ENCODE measurements around the gene LMNTD1. TPM values are rescaled to one million over a fixed set of nuclear protein-coding genes. Genes with fewer than 3 reads are reported as not detected.
A peak's percentile ranks its signal among the peaks of the same experiment; 100 is the strongest.
"Not testable (repeated sequence)": the region's sequence is repeated elsewhere in the genome, so short reads cannot be mapped to it uniquely, and the experiment has no call there.

The LMNTD1 gene
- total RNA-seq, 1 donor from 2014 or later: not detected

DNA sequence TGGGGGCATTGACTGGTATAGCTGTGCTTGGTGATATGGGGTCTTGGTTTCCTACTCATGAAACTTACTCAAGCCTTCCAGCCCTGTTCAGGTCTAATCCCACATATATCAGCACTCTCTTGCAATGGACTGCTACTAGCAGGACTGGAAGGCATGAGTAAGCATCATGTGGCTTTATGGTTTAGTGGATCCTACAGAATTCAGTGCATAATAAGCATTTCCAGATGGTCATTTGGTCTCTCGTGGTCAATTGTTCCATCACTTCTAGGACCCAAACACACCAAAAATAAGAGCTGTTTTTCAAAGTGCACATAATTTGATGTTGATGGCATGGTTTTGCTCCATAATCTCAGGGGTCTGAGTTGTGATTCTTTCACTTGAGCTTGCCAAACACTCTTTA, 114.4 kb downstream of the LMNTD1 start:
- ATAC-seq (no peak), DNase-seq (ENCODE audit: low spot score) (no peak)
- intact Hi-C loops (cut with DNase I): no loop called here

DNA sequence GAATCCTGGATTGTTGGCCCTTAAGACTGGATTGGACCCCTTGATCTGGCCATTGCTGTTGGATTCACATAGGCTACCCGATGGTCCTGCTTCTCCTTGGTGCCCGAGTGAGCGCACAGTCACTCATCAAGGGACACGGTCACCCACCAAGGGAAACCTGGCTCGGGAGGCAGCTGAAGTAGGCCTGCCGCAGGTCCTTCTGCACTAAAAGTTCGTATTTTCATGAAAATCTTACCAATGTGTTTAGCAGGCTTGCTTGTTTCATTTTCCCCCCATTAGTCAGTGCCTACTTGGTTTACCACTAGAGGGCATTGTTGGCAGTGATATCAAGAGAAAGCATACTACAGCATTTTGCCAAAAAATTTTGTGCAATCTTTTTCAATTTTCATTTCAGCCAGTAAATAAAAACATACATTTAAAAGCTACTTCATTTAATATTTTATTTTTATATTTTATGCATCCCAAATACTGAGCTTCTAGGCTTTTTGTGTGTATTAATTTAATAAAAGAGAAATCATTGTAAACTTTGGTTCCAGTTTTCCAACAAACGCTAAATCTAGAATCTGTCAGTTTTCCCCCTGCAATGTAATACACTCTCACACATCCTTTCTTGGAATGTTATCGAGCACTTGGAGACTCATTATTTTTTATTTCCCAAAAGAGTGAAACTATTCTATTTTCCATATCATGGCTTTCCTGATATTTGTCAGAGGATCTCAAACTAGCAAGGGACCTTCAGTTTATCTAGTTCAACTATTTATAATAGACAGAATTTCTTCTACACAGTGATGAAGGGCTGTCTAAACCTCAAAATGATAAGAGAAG, 116.7 kb downstream of the LMNTD1 start:
- DNase-seq (ENCODE audit: low spot score) (no peak), ATAC-seq (peak; percentile 86)
- intact Hi-C loops (cut with DNase I): no loop called here

DNA sequence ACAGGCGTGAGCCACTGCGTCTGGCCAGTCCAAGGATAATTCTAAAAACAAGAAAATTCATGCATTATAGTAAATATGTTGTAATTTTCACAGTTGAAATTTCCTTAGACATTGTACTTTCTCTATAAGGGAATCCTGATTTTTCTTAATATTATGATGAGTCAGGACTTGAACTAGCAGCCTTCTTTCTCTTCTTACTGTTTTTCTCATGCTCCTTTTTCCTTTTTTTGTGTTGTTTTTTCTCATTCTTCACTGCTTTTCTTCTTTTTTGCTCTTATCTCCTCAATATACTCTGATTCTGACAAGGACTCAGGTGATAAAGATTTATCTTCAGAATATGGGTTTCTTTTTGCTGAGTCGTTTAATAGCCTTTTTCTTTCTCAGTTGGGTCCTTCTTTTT, 117.7 kb downstream of the LMNTD1 start:
- intact Hi-C loops (cut with DNase I): no loop called here
- ATAC-seq (no peak), DNase-seq (ENCODE audit: low spot score) (no peak)

DNA sequence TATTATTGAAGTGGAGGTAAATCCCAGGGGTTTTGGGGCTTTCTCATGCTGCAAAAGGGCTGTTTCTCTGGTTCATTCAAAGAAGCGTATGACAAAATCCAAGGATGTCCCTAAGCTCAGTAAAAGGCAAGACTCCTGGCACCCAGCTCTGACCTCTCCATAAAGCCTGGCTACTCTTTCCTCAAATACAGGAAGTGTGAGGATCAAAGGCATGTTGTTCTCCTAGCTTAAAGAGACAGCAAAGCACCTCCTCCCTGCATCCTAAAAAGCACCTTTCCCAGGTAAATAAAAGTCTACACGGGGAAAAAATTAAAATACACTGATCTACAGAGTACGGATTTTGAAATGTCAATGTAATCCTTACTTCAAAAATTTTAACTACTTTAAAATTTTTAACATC, 118.6 kb downstream of the LMNTD1 start:
- ATAC-seq: no peak
- intact Hi-C loops (cut with DNase I): no loop called here
- no peak for DNase-seq (ENCODE audit: low spot score)

DNA sequence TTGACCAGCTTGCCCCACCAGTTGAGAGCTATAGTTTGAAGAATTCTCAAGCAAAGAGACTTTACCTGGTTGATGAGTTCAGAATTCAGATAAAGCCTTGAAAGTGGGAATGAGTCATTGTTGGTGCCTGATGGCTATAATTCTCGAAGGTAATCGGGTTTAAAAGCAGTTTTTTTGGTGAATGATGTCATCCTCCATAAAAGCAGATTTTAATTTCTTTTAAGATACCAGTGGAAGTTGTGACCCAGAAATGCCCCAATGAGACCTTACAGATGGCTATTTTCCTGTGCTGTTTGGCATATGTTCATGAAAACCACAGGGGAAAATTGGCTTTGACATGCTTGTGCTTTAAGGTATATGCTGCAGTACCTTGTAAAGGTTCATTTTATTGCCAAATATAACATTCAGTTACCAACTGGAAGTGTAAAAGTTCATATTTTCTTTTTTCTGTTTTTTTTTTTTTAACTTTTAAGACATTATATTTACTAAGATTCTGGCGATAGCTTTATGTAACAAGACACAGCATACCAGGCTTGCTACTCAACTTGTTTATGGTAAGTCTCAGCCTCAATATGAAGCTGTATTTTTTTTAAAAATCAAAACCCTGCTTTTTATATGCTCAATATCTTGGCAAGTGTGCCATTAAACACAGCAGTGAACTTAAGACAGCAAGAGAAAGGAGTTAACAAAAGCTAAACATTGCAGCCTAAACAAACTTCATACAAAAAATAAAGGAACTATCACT, 119.3 kb downstream of the LMNTD1 start:
- intact Hi-C loops (cut with DNase I): no loop called here
- ATAC-seq (no peak), DNase-seq (ENCODE audit: low spot score) (no peak)

DNA sequence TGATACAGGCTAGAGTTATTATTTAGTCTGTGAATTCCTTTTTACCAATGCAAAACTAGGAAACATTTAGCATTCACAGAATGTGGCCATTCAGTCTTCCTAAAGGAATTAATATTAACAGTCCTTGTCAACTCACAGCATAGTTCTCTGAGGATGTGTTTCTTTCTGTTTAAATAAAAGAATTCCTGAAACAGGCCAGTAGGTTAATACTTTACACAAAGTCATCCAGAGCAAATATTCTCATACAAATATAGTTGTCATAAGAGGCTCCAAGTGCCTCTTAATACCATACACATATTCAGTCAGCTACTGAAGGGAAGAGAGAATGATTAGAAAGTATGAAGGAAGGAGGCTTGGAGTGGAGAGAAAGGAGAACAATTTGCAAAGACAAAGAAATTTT, 120.1 kb downstream of the LMNTD1 start:
- intact Hi-C loops (cut with DNase I): no loop called here
- ATAC-seq (no peak), DNase-seq (ENCODE audit: low spot score) (no peak)

DNA sequence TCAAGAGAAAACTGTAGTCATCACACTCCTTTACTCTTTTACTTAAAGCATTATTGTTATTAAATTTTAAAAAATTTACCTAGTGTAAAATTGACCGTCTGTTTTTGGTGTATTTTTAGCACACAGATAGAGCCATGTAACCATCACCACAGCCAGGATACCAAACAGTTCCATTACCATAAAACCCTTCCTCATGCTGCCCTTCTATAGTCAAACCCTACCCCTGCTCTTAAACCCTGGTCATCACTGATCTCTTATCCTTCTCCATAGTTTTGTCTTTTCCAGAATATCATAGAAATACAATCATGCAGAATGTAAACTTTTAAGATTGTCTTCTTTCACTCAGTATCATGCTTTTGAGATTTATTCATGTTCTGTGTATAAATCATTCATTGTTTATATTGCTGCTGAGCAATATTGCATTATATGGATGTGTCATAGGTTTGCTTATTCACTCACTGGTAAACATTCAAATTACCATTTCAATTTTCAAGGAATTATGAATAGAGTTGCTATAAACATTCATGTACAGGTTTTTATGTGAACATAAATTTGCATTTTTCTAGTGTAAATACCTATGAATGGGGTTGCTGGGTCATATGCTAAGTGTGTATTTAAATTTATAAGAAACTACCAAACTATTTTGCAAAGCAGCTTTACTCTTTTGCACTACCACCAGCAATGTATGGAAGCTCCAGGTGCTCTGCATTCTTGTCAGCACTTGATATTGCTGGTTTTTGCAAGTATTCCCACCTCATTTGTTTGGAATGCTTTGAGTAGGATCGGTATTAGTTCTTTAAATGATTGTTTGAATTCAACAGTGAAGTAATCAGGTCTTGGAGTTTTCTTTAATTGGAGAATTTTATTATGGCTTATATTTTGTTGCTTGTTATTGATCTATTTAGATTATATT, 125.5 kb downstream of the LMNTD1 start:
- intact Hi-C loops (cut with DNase I): no loop called here
- ATAC-seq (no peak), DNase-seq (ENCODE audit: low spot score) (no peak)

DNA sequence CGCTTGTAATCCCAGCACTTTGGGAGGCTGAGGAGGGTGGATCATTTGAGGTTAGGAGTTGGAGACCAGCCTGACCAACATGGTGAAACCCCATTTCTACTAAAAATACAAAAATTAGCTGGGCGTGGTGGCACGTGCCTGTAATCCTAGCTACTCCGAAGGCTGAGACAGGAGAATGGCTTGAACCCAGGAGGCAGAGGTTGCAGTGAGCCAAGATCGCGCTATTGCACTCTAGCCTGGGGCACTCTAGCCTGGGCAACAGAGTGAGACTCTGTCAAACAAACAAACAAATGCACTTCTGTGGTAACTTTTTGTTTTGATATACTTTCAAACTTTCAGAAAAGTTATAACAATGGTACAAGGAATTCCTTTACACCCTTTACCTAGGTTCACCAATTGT, 126.3 kb downstream of the LMNTD1 start:
- ATAC-seq; intact Hi-C loops (cut with DNase I); DNase-seq (ENCODE audit: low spot score): not testable (repeated sequence)

Data from sciatic nerve (tissue), 2 donors.